ENCODE results near the gene UBA7. TPM values are rescaled to one million over a fixed set of nuclear protein-coding genes. Genes with fewer than 3 reads are reported as not detected.
A peak's percentile ranks its signal among the peaks of the same experiment; 100 is the strongest.

Gene UBA7
- total and polyA plus RNA-seq, 2 of the 8 experiments (the other 6 are each of a cell fraction or from before 2014, with no cell fraction given) = 0.34 to 0.65 TPM

GRCh38 chr3:49812916-49813496 lies 747 bp downstream of the UBA7 start:
- Histone ChIP-seq H3K9me3 (ENCODE audit: insufficient read depth in 2 of 2, low read depth in 1 of 2, low read length in 1 of 2) (no peaks in the 10 kb centered on the region), H3K23ac (ENCODE audit: insufficient read length) (no peak overlapping the region), H3K9ac (replicated peaks in 1 of 4; ENCODE audit: extremely low read depth in 1 of 4, low read depth in 3 of 4, low read length in 3 of 4) (no peak overlapping the region), H3K4me1 (replicated peaks in 1 of 4; ENCODE audit: control insufficient read depth in 3 of 4, insufficient read depth in 4 of 4, low read length in 3 of 4) (no peaks in the 10 kb centered on the region), H3K27me3 (replicated peaks in 1 of 4; ENCODE audit: control insufficient read depth in 3 of 4, extremely low read depth in 1 of 4, insufficient read depth in 3 of 4, low read length in 3 of 4) (peaks cover 0 to 3% (median 0%) of the 10 kb centered on the region in 4 experiments; a peak in 1 of 7 replicates), H3K56ac (replicated peaks; ENCODE audit: insufficient read length, low read depth, low read length) (no peak overlapping the region), H2BK5ac (ENCODE audit: low read depth, low read length) (no peak overlapping the region), H3K27ac (ENCODE audit: low read depth, low read length) (no peak overlapping the region), H4K20me1 (replicated peaks in 1 of 2; ENCODE audit: control insufficient read depth in 1 of 2, insufficient read depth in 2 of 2, low read length in 2 of 2) (no peaks in the 10 kb centered on the region), H3K18ac (ENCODE audit: extremely low read depth, low read length) (no peak overlapping the region), H4K5ac (ENCODE audit: insufficient read length, low read depth, low read length) (no peak overlapping the region), H2AFZ (ENCODE audit: low read length) (no peak overlapping the region), H2BK120ac (replicated peaks; ENCODE audit: low read depth, low read length) (no peak overlapping the region), H2AK5ac (ENCODE audit: low read depth, low read length) (no peak overlapping the region), H3K79me1 (ENCODE audit: low read depth, low read length) (no peaks in the 10 kb centered on the region; the same call in 1 of the 2 replicates), H3K79me2 (ENCODE audit: control insufficient read depth in 1 of 2, insufficient read depth in 2 of 2, low read length in 2 of 2) (no peaks in the 10 kb centered on the region), H3K4me2 (ENCODE audit: insufficient read depth in 1 of 2, low read depth in 2 of 2, low read length in 2 of 2) (no peak overlapping the region), H3K4ac (replicated peaks; ENCODE audit: insufficient read length, low read depth, low read length) (no peak overlapping the region), H2BK20ac (ENCODE audit: low read length) (no peak overlapping the region), H4K91ac (replicated peaks; ENCODE audit: insufficient read length, low read length) (no peak overlapping the region), H3K4me3 (ENCODE audit: extremely low read depth in 1 of 4, insufficient read depth in 2 of 4, low read depth in 3 of 4, low read length in 4 of 4) (no peak overlapping the region), H2BK12ac (ENCODE audit: low read depth, low read length) (0 out of 2 replicates have a peak overlapping the region, but pooled peaks have one; percentile 39), H3K23me2 (ENCODE audit: low read depth, low read length) (no peaks in the 10 kb centered on the region), H3K14ac (ENCODE audit: insufficient read length) (no peak overlapping the region), H2BK15ac (ENCODE audit: low read length) (no peak overlapping the region), H4K8ac (ENCODE audit: extremely low read depth, insufficient read depth, low read length) (no peak overlapping the region), H3K36me3 (ENCODE audit: control insufficient read depth in 2 of 4, insufficient read depth in 4 of 4, low read length in 3 of 4) (no peaks in the 10 kb centered on the region)
- ChIA-PET CTCF (ENCODE audit: partially characterized antibody) (interaction anchor here (0.8 to 17.0 kb wide), 7 partner anchors 7 to 112 kb away, joined by 3 to 266 read pairs (median 4); partner anchors contain the start of gene INKA1), POLR2A (ENCODE audit: partially characterized antibody) (no interaction called here)
- WGBS, 2 experiments (ENCODE audit: extremely low coverage in 1 of 2, insufficient coverage in 1 of 2, insufficient read length in 1 of 2, insufficient replicate concordance in 2 of 2, low coverage in 1 of 2, low lambda C conversion rate in 2 of 2, missing lambda C conversion rate in 1 of 2) = 88% methylated on average over 9 of the region's 9 CpGs; no CpG with 5 or more reads in 1 of the 2 experiments
- FAIRE-seq = no peak
- no peak for DNase-seq (ENCODE audit: low read depth in 1 of 2, low spot score in 2 of 2)
- TF ChIP-seq PHF8 (conservative IDR thresholded peaks at IDR 0.05; ENCODE audit: low read depth, low read length) (no peak), MAFK (IDR thresholded peaks at IDR 0.05; ENCODE audit: low read depth, low read length) (no peak)
